ENCODE data around the gene FITM1. TPM values are rescaled to one million over a fixed set of nuclear protein-coding genes. Genes with fewer than 3 reads are reported as not detected.

The FITM1 gene
- polyA plus RNA-seq, 1 donor (not counting 4 experiments of a cell fraction or from before 2014, with no cell fraction given) = not detected

DNA sequence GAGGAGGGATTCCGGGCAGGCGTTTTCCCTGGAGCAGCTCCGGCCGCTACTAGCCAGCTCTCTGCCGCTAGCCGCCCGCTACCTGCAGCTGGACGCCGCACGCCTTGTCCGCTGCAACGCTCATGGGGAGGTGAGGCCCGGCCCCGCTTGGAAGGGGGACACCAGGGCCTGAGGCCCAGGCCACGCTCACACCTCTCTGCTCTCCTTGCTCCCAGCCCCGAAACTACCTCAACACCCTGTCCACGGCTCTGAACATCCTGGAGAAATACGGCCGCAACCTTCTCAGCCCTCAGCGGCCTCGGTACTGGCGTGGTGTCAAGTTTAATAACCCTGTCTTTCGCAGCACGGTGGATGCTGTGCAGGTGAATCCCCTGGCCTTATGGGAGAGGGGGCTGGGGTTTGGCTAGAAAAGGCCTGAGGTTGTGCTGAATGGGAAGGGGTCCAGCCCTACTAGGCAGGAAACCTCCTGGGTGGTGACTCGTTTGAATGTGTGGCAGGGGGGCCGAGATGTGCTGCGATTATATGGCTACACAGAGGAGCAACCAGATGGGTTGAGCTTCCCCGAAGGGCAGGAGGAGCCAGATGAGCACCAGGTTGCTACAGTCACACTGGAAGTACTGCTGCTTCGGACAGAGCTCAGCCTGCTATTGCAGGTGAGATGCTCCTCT lies 17.4 kb downstream of the FITM1 start:
- Histone ChIP-seq H3K36me3 (ENCODE audit: control insufficient read depth in 2 of 2, extremely low read depth in 1 of 2, insufficient read depth in 2 of 2, low read length in 2 of 2) (peaks cover 30 to 46% of the 10 kb centered on the region in 2 experiments), H3K9ac (ENCODE audit: control insufficient read depth, extremely low read depth, insufficient read depth, low read length) (peak overlapping the region; percentile 88), H3K27me3 (ENCODE audit: control insufficient read depth, extremely low read depth, insufficient read depth, low read length) (no peaks in the 10 kb centered on the region), H4K20me1 (ENCODE audit: control insufficient read depth, extremely low read depth, insufficient read depth, low read length) (no peaks in the 10 kb centered on the region), H3K27ac (ENCODE audit: control insufficient read depth, insufficient read depth, low read length) (peak overlapping the region; percentile 52), H3K9me1 (ENCODE audit: control insufficient read depth, extremely low read depth, insufficient read depth, low read length) (peaks cover 2% of the 10 kb centered on the region), H3K4me3 (ENCODE audit: control insufficient read depth in 2 of 3, extremely low read depth in 1 of 3, insufficient read depth in 2 of 3, low read depth in 1 of 3, low read length in 3 of 3) (peak overlapping the region; percentile 82 to 97 (median 91)), H3K79me2 (ENCODE audit: control insufficient read depth, insufficient read depth, low read length) (peaks cover 62% of the 10 kb centered on the region), H3K4me2 (ENCODE audit: control insufficient read depth, extremely low read depth, insufficient read depth, low read depth, low read length) (peak overlapping the region; percentile 97), H3K4me1 (ENCODE audit: control insufficient read depth, extremely low read depth, insufficient read depth, low read length) (peaks cover 20% of the 10 kb centered on the region), H2AFZ (ENCODE audit: control insufficient read depth, low read length) (no peak overlapping the region), H3K9me3 (ENCODE audit: control insufficient read depth, low read depth, low read length) (no peaks in the 10 kb centered on the region)
- FAIRE-seq = no peak
- no peak for DNase-seq (ENCODE audit: low read depth, low spot score)
- no peak for TF ChIP-seq EZH2 (IDR thresholded peaks at IDR 0.05; ENCODE audit: low read length)
- TF ChIP-seq, protein P1, sequence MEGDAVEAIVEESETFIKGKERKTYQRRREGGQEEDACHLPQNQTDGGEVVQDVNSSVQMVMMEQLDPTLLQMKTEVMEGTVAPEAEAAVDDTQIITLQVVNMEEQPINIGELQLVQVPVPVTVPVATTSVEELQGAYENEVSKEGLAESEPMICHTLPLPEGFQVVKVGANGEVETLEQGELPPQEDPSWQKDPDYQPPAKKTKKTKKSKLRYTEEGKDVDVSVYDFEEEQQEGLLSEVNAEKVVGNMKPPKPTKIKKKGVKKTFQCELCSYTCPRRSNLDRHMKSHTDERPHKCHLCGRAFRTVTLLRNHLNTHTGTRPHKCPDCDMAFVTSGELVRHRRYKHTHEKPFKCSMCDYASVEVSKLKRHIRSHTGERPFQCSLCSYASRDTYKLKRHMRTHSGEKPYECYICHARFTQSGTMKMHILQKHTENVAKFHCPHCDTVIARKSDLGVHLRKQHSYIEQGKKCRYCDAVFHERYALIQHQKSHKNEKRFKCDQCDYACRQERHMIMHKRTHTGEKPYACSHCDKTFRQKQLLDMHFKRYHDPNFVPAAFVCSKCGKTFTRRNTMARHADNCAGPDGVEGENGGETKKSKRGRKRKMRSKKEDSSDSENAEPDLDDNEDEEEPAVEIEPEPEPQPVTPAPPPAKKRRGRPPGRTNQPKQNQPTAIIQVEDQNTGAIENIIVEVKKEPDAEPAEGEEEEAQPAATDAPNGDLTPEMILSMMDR (optimal IDR thresholded peaks at IDR 0.05 in 1 of 3, IDR thresholded peaks at IDR 0.05 in 1 of 3, conservative IDR thresholded peaks at IDR 0.05 in 1 of 3; ENCODE audit: extremely low read depth in 1 of 3, insufficient read depth in 2 of 3, low read length in 3 of 3) = no peak
- dilution Hi-C loops (cut with MboI; ENCODE audit: extremely low pct_ligation_motif_present, low sequenced_read_pairs) = no loop called here

GRCh38 chr14:24149302-24149969 lies 19.0 kb downstream of the FITM1 start:
- H3K27ac ChIP-seq (ENCODE audit: control insufficient read depth, insufficient read depth, low read length) = no peak overlapping the region
- dilution Hi-C loops (cut with MboI; ENCODE audit: extremely low pct_ligation_motif_present, low sequenced_read_pairs) = no loop called here
- peaks cover 56% of the 10 kb centered on the region for H3K79me2 ChIP-seq (ENCODE audit: control insufficient read depth, insufficient read depth, low read length)
- H3K4me3 ChIP-seq (ENCODE audit: control insufficient read depth in 2 of 3, extremely low read depth in 1 of 3, insufficient read depth in 2 of 3, low read depth in 1 of 3, low read length in 3 of 3) = no peak overlapping the region
- TF ChIP-seq, protein P1 (optimal IDR thresholded peaks at IDR 0.05 in 1 of 3, IDR thresholded peaks at IDR 0.05 in 1 of 3, conservative IDR thresholded peaks at IDR 0.05 in 1 of 3; ENCODE audit: extremely low read depth in 1 of 3, insufficient read depth in 2 of 3, low read length in 3 of 3) = no peak
- no peak for TF ChIP-seq EZH2 (IDR thresholded peaks at IDR 0.05; ENCODE audit: low read length)
- no peaks in the 10 kb centered on the region for H4K20me1 ChIP-seq (ENCODE audit: control insufficient read depth, extremely low read depth, insufficient read depth, low read length)
- peaks cover 20% of the 10 kb centered on the region for H3K4me1 ChIP-seq (ENCODE audit: control insufficient read depth, extremely low read depth, insufficient read depth, low read length)
- no peaks in the 10 kb centered on the region for H3K9me3 ChIP-seq (ENCODE audit: control insufficient read depth, low read depth, low read length)
- peaks cover 24 to 39% of the 10 kb centered on the region in 2 experiments for H3K36me3 ChIP-seq (ENCODE audit: control insufficient read depth in 2 of 2, extremely low read depth in 1 of 2, insufficient read depth in 2 of 2, low read length in 2 of 2)
- no peaks in the 10 kb centered on the region for H3K9me1 ChIP-seq (ENCODE audit: control insufficient read depth, extremely low read depth, insufficient read depth, low read length)
- FAIRE-seq = no peak
- H2AFZ ChIP-seq (ENCODE audit: control insufficient read depth, low read length) = no peak overlapping the region
- H3K27me3 ChIP-seq (ENCODE audit: control insufficient read depth, extremely low read depth, insufficient read depth, low read length) = no peaks in the 10 kb centered on the region
- H3K9ac ChIP-seq (ENCODE audit: control insufficient read depth, extremely low read depth, insufficient read depth, low read length) = no peak overlapping the region
- H3K4me2 ChIP-seq (ENCODE audit: control insufficient read depth, extremely low read depth, insufficient read depth, low read depth, low read length) = no peak overlapping the region
- no peak for DNase-seq (ENCODE audit: low read depth, low spot score)
